ENCODE measurements around the gene CIBAR2. TPM values are rescaled to one million over a fixed set of nuclear protein-coding genes. Genes with fewer than 3 reads are reported as not detected.

The CIBAR2 gene
- total and polyA plus RNA-seq, 9 of the 15 experiments (the other 6 are each of a cell fraction or from before 2014, with no cell fraction given) = not detected

GRCh38 chr16:85049706-85050305 lies 62.5 kb downstream of the CIBAR2 start (continued):
- TF ChIP-seq, protein P1, sequence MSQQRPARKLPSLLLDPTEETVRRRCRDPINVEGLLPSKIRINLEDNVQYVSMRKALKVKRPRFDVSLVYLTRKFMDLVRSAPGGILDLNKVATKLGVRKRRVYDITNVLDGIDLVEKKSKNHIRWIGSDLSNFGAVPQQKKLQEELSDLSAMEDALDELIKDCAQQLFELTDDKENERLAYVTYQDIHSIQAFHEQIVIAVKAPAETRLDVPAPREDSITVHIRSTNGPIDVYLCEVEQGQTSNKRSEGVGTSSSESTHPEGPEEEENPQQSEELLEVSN (IDR thresholded peaks at IDR 0.05; ENCODE audit: borderline replicate concordance in 1 of 2, extremely low read depth in 1 of 2, insufficient read depth in 1 of 2, insufficient read length in 1 of 2, low read depth in 1 of 2, low read length in 1 of 2, poor library complexity in 1 of 2, severe bottlenecking in 1 of 2) = peak in 1 of 2 experiments; percentile 25
- no peak for TF ChIP-seq TCF7 (IDR thresholded peaks at IDR 0.05; ENCODE audit: borderline replicate concordance)
- no peak for TF ChIP-seq KAT7 (CRISPR knock-in tag; IDR thresholded peaks at IDR 0.05; ENCODE audit: borderline replicate concordance)
- TF ChIP-seq MEF2D (tag; conservative IDR thresholded peaks at IDR 0.05; ENCODE audit: low read depth) = no peak
- no peak for TF ChIP-seq ZNF75A (CRISPR knock-in tag; IDR thresholded peaks at IDR 0.05)
- TF ChIP-seq GTF2A2 (tag; IDR thresholded peaks at IDR 0.05) = no peak
- TF ChIP-seq OTX1 (CRISPR knock-in tag; IDR thresholded peaks at IDR 0.05) = no peak
- TF ChIP-seq RNF2 (IDR thresholded peaks at IDR 0.05) = no peak
- TF ChIP-seq, protein P2, sequence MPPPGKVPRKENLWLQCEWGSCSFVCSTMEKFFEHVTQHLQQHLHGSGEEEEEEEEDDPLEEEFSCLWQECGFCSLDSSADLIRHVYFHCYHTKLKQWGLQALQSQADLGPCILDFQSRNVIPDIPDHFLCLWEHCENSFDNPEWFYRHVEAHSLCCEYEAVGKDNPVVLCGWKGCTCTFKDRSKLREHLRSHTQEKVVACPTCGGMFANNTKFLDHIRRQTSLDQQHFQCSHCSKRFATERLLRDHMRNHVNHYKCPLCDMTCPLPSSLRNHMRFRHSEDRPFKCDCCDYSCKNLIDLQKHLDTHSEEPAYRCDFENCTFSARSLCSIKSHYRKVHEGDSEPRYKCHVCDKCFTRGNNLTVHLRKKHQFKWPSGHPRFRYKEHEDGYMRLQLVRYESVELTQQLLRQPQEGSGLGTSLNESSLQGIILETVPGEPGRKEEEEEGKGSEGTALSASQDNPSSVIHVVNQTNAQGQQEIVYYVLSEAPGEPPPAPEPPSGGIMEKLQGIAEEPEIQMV (tag; conservative IDR thresholded peaks at IDR 0.05; ENCODE audit: low read depth) = 0 out of 2 replicates have a peak, but pooled peaks have one; percentile 42
- TF ChIP-seq, protein P3, sequence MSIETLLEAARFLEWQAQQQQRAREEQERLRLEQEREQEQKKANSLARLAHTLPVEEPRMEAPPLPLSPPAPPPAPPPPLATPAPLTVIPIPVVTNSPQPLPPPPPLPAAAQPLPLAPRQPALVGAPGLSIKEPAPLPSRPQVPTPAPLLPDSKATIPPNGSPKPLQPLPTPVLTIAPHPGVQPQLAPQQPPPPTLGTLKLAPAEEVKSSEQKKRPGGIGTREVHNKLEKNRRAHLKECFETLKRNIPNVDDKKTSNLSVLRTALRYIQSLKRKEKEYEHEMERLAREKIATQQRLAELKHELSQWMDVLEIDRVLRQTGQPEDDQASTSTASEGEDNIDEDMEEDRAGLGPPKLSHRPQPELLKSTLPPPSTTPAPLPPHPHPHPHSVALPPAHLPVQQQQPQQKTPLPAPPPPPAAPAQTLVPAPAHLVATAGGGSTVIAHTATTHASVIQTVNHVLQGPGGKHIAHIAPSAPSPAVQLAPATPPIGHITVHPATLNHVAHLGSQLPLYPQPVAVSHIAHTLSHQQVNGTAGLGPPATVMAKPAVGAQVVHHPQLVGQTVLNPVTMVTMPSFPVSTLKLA (conservative IDR thresholded peaks at IDR 0.05) = no peak
- no peak for TF ChIP-seq ZNF584 (CRISPR knock-in tag; IDR thresholded peaks at IDR 0.05; ENCODE audit: low read depth)
- no peak for TF ChIP-seq ZNF699 (CRISPR knock-in tag; IDR thresholded peaks at IDR 0.05; ENCODE audit: insufficient replicate concordance)
- TF ChIP-seq ZBTB40 (IDR thresholded peaks at IDR 0.05) = no peak
- TF ChIP-seq ZBTB40 (CRISPR knock-in tag; IDR thresholded peaks at IDR 0.05) = no peak

Measured in K562 (cell line).